A673 (cell line): ENCODE data around the gene CHCHD6. TPM values are rescaled to one million over a fixed set of nuclear protein-coding genes. Genes with fewer than 3 reads are reported as not detected.

Experiments used
- BruUV-seq: library from RNA; stranded (reverse); fragments of 400-500 nt; replicated peaks from 2 replicates; lab custom pipeline; 2021; lab: Mats Ljungman, UMichigan
- CTCF ChIA-PET: fragments of 300-600 bp; sonication (Branson Sonifier 250); formaldehyde crosslinking; loops from one replicate; lab custom pipeline; 2022; ENCODE audit warnings: antibody characterized with exemption; lab: Charles Lee
- POLR2A ChIA-PET: fragments of 300-600 bp; sonication (Branson Sonifier 250); formaldehyde crosslinking; loops from one replicate; lab custom pipeline; 2022; ENCODE audit warnings: antibody characterized with exemption; ENCODE audit not compliant: low non-redundant PET; lab: Charles Lee
- DNase-seq: peaks from one replicate; pipeline ENCODE4 v3.0.0-alpha.2; 2015; ENCODE audit warnings: low spot score
- H3K27ac ChIP-seq: fragments of 200-600 bp; sonication (generic); 2 replicates; pipeline ENCODE4 v1.5.1; 2016; ENCODE audit warnings: mixed run types, low read depth, mild to moderate bottlenecking, mixed read lengths, antibody characterized with exemption, low read length; ENCODE audit not compliant: poor library complexity, severe bottlenecking
- H3K27me3 ChIP-seq: fragments of 200-600 bp; sonication (generic); replicated peaks from 2 replicates; pipeline ENCODE4 v1.6.1; 2017; ENCODE audit warnings: mixed run types, low read depth, mild to moderate bottlenecking, mixed read lengths, antibody characterized with exemption, low read length; ENCODE audit not compliant: insufficient read depth, poor library complexity
- H3K36me3 ChIP-seq: fragments of 200-600 bp; sonication (generic); 2 replicates; pipeline ENCODE4 v1.6.1; 2016; ENCODE audit warnings: mixed run types, mild to moderate bottlenecking, mixed read lengths, antibody characterized with exemption, low read length; ENCODE audit not compliant: insufficient read depth, poor library complexity, severe bottlenecking
- H3K4me1 ChIP-seq: fragments of 200-600 bp; sonication (generic); 2 replicates; pipeline ENCODE4 v1.6.1; 2017; ENCODE audit warnings: mixed run types, mild to moderate bottlenecking, mixed read lengths, antibody characterized with exemption, low read length; ENCODE audit not compliant: insufficient read depth, poor library complexity, severe bottlenecking
- H3K4me3 ChIP-seq: fragments of 200-600 bp; sonication (generic); 2 replicates; pipeline ENCODE4 v1.5.1; 2016; ENCODE audit warnings: low read depth, mixed run types, mild to moderate bottlenecking, mixed read lengths, low read length; ENCODE audit not compliant: poor library complexity, severe bottlenecking
- H3K9me3 ChIP-seq: fragments of 200-600 bp; sonication (generic); 2 replicates; pipeline ENCODE4 v1.6.1; 2016; ENCODE audit warnings: mixed run types, low read depth, mild to moderate bottlenecking, mixed read lengths, antibody characterized with exemption, low read length; ENCODE audit not compliant: poor library complexity, severe bottlenecking
- EZH2 ChIP-seq: fragments of 200-600 bp; sonication (generic); IDR thresholded peaks from 2 replicates; pipeline ENCODE4 v1.6.1; 2017; ENCODE audit warnings: borderline replicate concordance, low read depth, mild to moderate bottlenecking, mixed read lengths, antibody characterized with exemption, low read length; ENCODE audit not compliant: poor library complexity, severe bottlenecking
- intact Hi-C: fragments of 100-400 bp; cut with micrococcal nuclease; formaldehyde crosslinking; loops from one replicate; pipeline ENCODE4 v1.10.0; 2022; ENCODE audit not compliant: unreplicated experiment
- total RNA-seq: library from RNA; stranded (reverse); gene quantifications from 2 replicates; pipeline ENCODE4 v1.2.3, GENCODE V29; 2021
- TF ChIP-seq, protein P1 (sequence below): fragments of 300-800, 200-600 bp; sonication (generic); conservative IDR thresholded peaks from 2 replicates; pipeline ENCODE4 v1.5.1; 2017; ENCODE audit warnings: low read depth, mild to moderate bottlenecking, antibody characterized with exemption, low read length, moderate library complexity, mixed read lengths

Gene CHCHD6
- total RNA-seq, 1 experiment from 2014 or later = 23.3 TPM

DNA sequence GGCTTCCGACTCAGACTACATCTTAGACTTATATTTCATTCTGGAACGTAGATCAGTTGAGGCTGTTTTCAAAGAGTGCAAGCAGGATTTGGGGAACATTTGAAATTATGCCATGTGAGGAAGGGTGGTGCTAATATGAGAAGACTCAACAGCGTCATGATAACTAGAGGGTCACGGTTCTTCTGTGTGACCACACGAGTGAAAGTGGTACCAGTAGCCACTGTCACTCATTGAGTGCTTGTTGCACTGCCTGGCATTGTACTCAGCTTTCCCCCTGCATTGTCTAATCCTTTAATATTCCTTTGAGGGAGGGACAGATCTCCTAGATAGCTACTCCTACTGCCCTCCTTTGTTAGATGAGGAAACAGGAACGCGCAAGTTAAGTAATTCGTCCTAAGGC is 197.6 kb downstream of the CHCHD6 start:
- POLR2A ChIA-PET = interaction anchor here (0.5 kb wide), 1 partner anchor 153 kb away, joined by 3 read pairs; no protein-coding TSS in a partner anchor
- no TSS peak for BruUV-seq
- no peaks in the 10 kb centered on the region for H3K27me3 ChIP-seq
- H3K9me3 ChIP-seq = no peaks in the 10 kb centered on the region
- H3K27ac ChIP-seq = no peak overlapping the region
- TF ChIP-seq, protein P1, sequence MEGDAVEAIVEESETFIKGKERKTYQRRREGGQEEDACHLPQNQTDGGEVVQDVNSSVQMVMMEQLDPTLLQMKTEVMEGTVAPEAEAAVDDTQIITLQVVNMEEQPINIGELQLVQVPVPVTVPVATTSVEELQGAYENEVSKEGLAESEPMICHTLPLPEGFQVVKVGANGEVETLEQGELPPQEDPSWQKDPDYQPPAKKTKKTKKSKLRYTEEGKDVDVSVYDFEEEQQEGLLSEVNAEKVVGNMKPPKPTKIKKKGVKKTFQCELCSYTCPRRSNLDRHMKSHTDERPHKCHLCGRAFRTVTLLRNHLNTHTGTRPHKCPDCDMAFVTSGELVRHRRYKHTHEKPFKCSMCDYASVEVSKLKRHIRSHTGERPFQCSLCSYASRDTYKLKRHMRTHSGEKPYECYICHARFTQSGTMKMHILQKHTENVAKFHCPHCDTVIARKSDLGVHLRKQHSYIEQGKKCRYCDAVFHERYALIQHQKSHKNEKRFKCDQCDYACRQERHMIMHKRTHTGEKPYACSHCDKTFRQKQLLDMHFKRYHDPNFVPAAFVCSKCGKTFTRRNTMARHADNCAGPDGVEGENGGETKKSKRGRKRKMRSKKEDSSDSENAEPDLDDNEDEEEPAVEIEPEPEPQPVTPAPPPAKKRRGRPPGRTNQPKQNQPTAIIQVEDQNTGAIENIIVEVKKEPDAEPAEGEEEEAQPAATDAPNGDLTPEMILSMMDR = no peak
- no peak for TF ChIP-seq EZH2
- no peaks in the 10 kb centered on the region for H3K4me1 ChIP-seq
- intact Hi-C loops = no loop called here
- no peak overlapping the region for H3K4me3 ChIP-seq
- no peak for DNase-seq
- CTCF ChIA-PET = no interaction called here
- H3K36me3 ChIP-seq = no peaks in the 10 kb centered on the region

GRCh38 chr3:126903521-126903920 is 199.5 kb downstream of the CHCHD6 start:
- POLR2A ChIA-PET = no interaction called here
- no peak for DNase-seq
- TF ChIP-seq, protein P1 = no peak
- TF ChIP-seq EZH2 = no peak
- H3K36me3 ChIP-seq = no peaks in the 10 kb centered on the region
- H3K4me1 ChIP-seq = no peaks in the 10 kb centered on the region
- H3K4me3 ChIP-seq = no peak overlapping the region
- intact Hi-C loops = no loop called here
- CTCF ChIA-PET = no interaction called here
- H3K9me3 ChIP-seq = no peaks in the 10 kb centered on the region
- H3K27me3 ChIP-seq = no peaks in the 10 kb centered on the region
- H3K27ac ChIP-seq = no peak overlapping the region
- BruUV-seq = no TSS peak

DNA sequence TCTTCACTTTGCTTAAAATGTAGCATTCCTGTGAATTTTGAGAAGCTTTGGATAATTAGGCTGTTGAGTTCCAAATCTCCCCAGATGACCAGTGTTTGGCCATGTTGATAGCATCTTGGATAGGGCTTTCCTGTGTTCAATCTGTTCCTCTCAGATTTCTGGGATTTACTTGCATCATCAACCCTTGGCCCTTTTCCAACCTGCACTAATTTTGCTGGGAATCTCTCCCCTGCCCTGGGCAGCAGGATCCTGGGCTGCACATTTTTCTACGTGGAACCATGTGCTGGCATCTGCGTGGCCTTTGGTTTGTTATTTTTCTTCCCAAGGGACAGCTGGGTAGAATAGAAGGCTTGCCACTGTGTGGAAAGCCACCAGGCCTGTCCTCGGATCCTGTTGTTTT is 203.5 kb downstream of the CHCHD6 start:
- POLR2A ChIA-PET = no interaction called here
- H3K36me3 ChIP-seq = no peaks in the 10 kb centered on the region
- H3K4me1 ChIP-seq = no peaks in the 10 kb centered on the region
- CTCF ChIA-PET = no interaction called here
- no peak overlapping the region for H3K27ac ChIP-seq
- no peaks in the 10 kb centered on the region for H3K9me3 ChIP-seq
- BruUV-seq = no TSS peak
- no peak for DNase-seq
- intact Hi-C loops = no loop called here
- no peak for TF ChIP-seq EZH2
- TF ChIP-seq, protein P1 = no peak
- no peaks in the 10 kb centered on the region for H3K27me3 ChIP-seq
- no peak overlapping the region for H3K4me3 ChIP-seq
